SK-N-SH treated with all-trans-retinoic acid at 6 μM for 48 hours (cell line): ENCODE measurements around the gene CACNA1C.

Experiments used
- ATAC-seq: fragments of 200-7000 bp; cut with Tn5 transposase; 3 replicates; pipeline ENCODE4 v1.9.1; 2020; ENCODE audit warnings: mild to moderate bottlenecking, moderate library complexity
- ARNTL ChIP-seq: fragments of 450-650 bp; formaldehyde crosslinking; IDR thresholded peaks from 2 replicates; pipeline ENCODE4 v1.5.0; 2020; ENCODE audit warnings: low read depth, mild to moderate bottlenecking, moderate library complexity, borderline replicate concordance
- ESRRG ChIP-seq: fragments of 250-450 bp; sonication (Bioruptor Pico); IDR thresholded peaks from 2 replicates; pipeline ENCODE4 v1.6.1; 2021; ENCODE audit warnings: mild to moderate bottlenecking
- GLIS3 ChIP-seq: fragments of 250-450 bp; sonication (Bioruptor Pico); IDR thresholded peaks from 2 replicates; pipeline ENCODE4 v1.5.0; 2020; ENCODE audit warnings: mild to moderate bottlenecking, moderate library complexity
- ISL1 ChIP-seq: fragments of 250-450 bp; sonication (Bioruptor Pico); IDR thresholded peaks from 2 replicates; pipeline ENCODE4 v2.1.2; 2022; ENCODE audit warnings: mild to moderate bottlenecking, moderate library complexity
- OSR1 ChIP-seq: fragments of 250-450 bp; sonication (Bioruptor Pico); IDR thresholded peaks from 2 replicates; pipeline ENCODE4 v1.8.0; 2022; ENCODE audit warnings: moderate library complexity, mild to moderate bottlenecking, inconsistent platforms
- RARB ChIP-seq: fragments of 250-450 bp; sonication (Bioruptor Pico); IDR thresholded peaks from 2 replicates; pipeline ENCODE4 v1.8.0; 2021; ENCODE audit warnings: mild to moderate bottlenecking, moderate library complexity
- SNAI2 ChIP-seq: fragments of 250-450 bp; sonication (Bioruptor Pico); IDR thresholded peaks from 2 replicates; pipeline ENCODE4 v1.5.0; 2020; ENCODE audit warnings: mild to moderate bottlenecking, moderate library complexity
- TCF4 ChIP-seq: fragments of 250-450 bp; sonication (Bioruptor Pico); IDR thresholded peaks from 2 replicates; pipeline ENCODE4 v1.8.0; 2021; ENCODE audit warnings: mild to moderate bottlenecking, moderate library complexity, borderline replicate concordance
- TOX ChIP-seq: fragments of 250-450 bp; sonication (Bioruptor Pico); IDR thresholded peaks from 2 replicates; pipeline ENCODE4 v1.8.0; 2021; ENCODE audit warnings: mild to moderate bottlenecking, moderate library complexity, borderline replicate concordance
- ZC3H10 ChIP-seq: fragments of 250-450 bp; sonication (Bioruptor Pico); IDR thresholded peaks from 2 replicates; pipeline ENCODE4 v1.5.1; 2021; ENCODE audit warnings: mild to moderate bottlenecking, moderate library complexity
- ZFP3 ChIP-seq: fragments of 250-450 bp; sonication (Bioruptor Pico); IDR thresholded peaks from 2 replicates; pipeline ENCODE4 v1.5.0; 2020; ENCODE audit warnings: mild to moderate bottlenecking, moderate library complexity
- ZFP30 ChIP-seq: fragments of 450-650 bp; formaldehyde crosslinking; IDR thresholded peaks from 2 replicates; pipeline ENCODE4 v1.5.0; 2022; ENCODE audit warnings: mild to moderate bottlenecking, moderate library complexity
- ZNF565 ChIP-seq: fragments of 450-650 bp; formaldehyde crosslinking; conservative IDR thresholded peaks from 2 replicates; pipeline ENCODE4 v1.5.0; 2020; ENCODE audit warnings: low read depth, mild to moderate bottlenecking, moderate library complexity
- ZNF70 ChIP-seq: fragments of 450-650 bp; formaldehyde crosslinking; IDR thresholded peaks from 2 replicates; pipeline ENCODE4 v1.5.0; 2020; ENCODE audit warnings: mild to moderate bottlenecking, moderate library complexity
- ZNF8 ChIP-seq: fragments of 450-650 bp; formaldehyde crosslinking; IDR thresholded peaks from 2 replicates; pipeline ENCODE4 v1.5.0; 2020; ENCODE audit warnings: mild to moderate bottlenecking, moderate library complexity
- TF ChIP-seq, protein P1 (sequence below): fragments of 250-450 bp; sonication (Bioruptor Pico); IDR thresholded peaks from 2 replicates; pipeline ENCODE4 v1.5.1; 2020; ENCODE audit warnings: low read depth, mild to moderate bottlenecking, moderate library complexity
- TF ChIP-seq, protein P2 (sequence below): fragments of 250-450 bp; sonication (Bioruptor Pico); IDR thresholded peaks from 2 replicates; pipeline ENCODE4 v1.5.0; 2020; ENCODE audit warnings: mild to moderate bottlenecking, moderate library complexity
- TF ChIP-seq, protein P3 (sequence below): fragments of 250-450 bp; sonication (Bioruptor Pico); IDR thresholded peaks from 2 replicates; pipeline ENCODE4 v1.8.0; 2020; ENCODE audit warnings: mild to moderate bottlenecking, moderate library complexity, borderline replicate concordance
- TF ChIP-seq, protein P4 (sequence below): fragments of 250-450 bp; sonication (Bioruptor Pico); IDR thresholded peaks from 2 replicates; pipeline ENCODE4 v1.5.1; 2021; ENCODE audit warnings: mild to moderate bottlenecking, moderate library complexity
- TF ChIP-seq, protein P5 (sequence below): fragments of 250-450 bp; sonication (Bioruptor Pico); IDR thresholded peaks from 2 replicates; pipeline ENCODE4 v1.8.0; 2021; ENCODE audit warnings: low read depth, mild to moderate bottlenecking, moderate library complexity, borderline replicate concordance

Gene CACNA1C

DNA sequence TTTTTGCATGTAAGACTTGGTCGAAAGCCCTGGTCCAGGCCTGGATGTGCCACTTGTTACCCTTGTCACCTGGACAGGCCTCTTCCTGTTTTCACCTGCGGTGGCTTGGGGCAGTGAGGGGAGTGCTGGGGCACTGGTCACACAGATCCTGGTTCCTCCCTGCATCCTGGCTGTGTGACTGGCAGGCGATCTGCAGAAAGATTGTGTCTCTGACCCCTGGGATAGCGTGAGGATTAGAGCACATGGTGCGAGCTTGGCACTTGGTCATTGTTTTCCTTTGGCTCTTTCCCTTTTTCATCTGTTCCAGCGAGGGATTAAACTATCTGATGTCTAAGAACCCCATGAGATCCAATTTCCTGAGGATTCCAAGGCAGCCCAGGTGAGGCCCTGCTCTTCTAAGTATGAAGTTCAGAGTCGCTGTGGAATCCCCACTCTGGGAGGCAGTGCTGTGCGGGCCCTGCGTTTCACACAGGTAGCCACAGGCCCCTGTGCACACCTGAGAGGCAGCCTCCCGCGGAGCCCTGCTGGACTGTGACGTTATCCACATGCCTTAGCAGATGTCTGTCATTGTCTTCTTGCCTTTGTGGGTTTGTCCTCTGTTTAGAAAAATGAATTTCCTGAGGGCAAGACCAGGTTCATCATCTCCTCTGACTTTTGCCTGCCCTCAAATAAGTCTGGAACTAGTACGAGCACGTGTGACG is 288.4 kb downstream of the CACNA1C start:
- TF ChIP-seq, protein P1, sequence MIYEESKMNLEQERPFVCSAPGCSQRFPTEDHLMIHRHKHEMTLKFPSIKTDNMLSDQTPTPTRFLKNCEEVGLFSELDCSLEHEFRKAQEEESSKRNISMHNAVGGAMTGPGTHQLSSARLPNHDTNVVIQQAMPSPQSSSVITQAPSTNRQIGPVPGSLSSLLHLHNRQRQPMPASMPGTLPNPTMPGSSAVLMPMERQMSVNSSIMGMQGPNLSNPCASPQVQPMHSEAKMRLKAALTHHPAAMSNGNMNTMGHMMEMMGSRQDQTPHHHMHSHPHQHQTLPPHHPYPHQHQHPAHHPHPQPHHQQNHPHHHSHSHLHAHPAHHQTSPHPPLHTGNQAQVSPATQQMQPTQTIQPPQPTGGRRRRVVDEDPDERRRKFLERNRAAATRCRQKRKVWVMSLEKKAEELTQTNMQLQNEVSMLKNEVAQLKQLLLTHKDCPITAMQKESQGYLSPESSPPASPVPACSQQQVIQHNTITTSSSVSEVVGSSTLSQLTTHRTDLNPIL (CRISPR knock-in tag) = no peak
- ATAC-seq = no peak

DNA sequence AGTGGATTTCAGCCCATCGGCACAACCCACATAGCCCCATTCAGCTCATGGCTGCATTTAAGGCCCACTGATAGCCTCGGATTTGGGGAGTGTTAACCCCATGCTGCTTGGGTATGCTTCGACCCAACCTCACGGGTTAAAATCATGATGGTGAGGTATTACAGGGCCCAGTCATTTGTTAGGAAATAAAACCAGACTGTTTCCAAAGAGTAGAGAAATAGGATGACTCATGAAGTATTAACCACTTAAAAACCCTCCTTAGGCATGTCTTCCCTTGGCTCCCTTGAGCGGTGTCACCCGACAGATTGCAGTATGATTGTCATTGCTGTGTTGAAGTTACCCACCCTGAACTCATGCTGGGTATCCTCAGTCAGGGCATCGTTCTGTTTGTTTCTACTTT is 289.1 kb downstream of the CACNA1C start:
- peak; percentile 80 for ATAC-seq
- TF ChIP-seq ZNF565 (CRISPR knock-in tag) (no peak), ISL1 (CRISPR knock-in tag) (no peak), TOX (CRISPR knock-in tag) (no peak), ZFP3 (no peak), RARB (CRISPR knock-in tag) (no peak), OSR1 (CRISPR knock-in tag) (no peak), ESRRG (CRISPR knock-in tag) (no peak), GLIS3 (CRISPR knock-in tag) (no peak), ARNTL (no peak)
- TF ChIP-seq, protein P2, sequence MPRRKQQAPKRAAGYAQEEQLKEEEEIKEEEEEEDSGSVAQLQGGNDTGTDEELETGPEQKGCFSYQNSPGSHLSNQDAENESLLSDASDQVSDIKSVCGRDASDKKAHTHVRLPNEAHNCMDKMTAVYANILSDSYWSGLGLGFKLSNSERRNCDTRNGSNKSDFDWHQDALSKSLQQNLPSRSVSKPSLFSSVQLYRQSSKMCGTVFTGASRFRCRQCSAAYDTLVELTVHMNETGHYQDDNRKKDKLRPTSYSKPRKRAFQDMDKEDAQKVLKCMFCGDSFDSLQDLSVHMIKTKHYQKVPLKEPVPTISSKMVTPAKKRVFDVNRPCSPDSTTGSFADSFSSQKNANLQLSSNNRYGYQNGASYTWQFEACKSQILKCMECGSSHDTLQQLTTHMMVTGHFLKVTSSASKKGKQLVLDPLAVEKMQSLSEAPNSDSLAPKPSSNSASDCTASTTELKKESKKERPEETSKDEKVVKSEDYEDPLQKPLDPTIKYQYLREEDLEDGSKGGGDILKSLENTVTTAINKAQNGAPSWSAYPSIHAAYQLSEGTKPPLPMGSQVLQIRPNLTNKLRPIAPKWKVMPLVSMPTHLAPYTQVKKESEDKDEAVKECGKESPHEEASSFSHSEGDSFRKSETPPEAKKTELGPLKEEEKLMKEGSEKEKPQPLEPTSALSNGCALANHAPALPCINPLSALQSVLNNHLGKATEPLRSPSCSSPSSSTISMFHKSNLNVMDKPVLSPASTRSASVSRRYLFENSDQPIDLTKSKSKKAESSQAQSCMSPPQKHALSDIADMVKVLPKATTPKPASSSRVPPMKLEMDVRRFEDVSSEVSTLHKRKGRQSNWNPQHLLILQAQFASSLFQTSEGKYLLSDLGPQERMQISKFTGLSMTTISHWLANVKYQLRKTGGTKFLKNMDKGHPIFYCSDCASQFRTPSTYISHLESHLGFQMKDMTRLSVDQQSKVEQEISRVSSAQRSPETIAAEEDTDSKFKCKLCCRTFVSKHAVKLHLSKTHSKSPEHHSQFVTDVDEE (CRISPR knock-in tag) = no peak
- TF ChIP-seq, protein P3, sequence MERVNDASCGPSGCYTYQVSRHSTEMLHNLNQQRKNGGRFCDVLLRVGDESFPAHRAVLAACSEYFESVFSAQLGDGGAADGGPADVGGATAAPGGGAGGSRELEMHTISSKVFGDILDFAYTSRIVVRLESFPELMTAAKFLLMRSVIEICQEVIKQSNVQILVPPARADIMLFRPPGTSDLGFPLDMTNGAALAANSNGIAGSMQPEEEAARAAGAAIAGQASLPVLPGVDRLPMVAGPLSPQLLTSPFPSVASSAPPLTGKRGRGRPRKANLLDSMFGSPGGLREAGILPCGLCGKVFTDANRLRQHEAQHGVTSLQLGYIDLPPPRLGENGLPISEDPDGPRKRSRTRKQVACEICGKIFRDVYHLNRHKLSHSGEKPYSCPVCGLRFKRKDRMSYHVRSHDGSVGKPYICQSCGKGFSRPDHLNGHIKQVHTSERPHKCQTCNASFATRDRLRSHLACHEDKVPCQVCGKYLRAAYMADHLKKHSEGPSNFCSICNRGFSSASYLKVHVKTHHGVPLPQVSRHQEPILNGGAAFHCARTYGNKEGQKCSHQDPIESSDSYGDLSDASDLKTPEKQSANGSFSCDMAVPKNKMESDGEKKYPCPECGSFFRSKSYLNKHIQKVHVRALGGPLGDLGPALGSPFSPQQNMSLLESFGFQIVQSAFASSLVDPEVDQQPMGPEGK (CRISPR knock-in tag) = no peak
- TF ChIP-seq, protein P4, sequence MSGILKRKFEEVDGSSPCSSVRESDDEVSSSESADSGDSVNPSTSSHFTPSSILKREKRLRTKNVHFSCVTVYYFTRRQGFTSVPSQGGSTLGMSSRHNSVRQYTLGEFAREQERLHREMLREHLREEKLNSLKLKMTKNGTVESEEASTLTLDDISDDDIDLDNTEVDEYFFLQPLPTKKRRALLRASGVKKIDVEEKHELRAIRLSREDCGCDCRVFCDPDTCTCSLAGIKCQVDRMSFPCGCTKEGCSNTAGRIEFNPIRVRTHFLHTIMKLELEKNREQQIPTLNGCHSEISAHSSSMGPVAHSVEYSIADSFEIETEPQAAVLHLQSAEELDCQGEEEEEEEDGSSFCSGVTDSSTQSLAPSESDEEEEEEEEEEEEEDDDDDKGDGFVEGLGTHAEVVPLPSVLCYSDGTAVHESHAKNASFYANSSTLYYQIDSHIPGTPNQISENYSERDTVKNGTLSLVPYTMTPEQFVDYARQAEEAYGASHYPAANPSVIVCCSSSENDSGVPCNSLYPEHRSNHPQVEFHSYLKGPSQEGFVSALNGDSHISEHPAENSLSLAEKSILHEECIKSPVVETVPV (CRISPR knock-in tag) = no peak

DNA sequence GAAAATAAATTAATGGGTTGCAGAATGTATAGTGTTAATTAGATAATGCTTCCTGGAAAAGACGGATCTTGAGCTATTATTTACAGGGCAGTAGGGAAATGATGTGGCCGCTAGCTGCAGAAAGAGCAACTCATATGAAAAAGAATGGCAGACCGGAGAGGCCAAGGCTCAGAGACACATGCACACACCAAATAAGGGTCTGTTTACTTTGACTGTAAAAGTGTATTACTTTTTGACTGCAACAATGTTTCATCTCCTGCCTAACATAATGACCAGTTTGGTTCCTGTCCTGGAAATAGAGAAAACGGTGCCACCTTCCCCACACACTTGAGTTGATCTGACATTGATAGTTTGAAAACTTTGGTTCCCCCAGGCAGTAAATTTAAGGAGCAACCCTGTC is 290.9 kb downstream of the CACNA1C start:
- TF ChIP-seq TCF4 (CRISPR knock-in tag) (no peak), ZNF70 (CRISPR knock-in tag) (no peak), ZNF8 (CRISPR knock-in tag) (no peak), ARNTL (no peak), ZC3H10 (no peak), GLIS3 (CRISPR knock-in tag) (no peak), ESRRG (CRISPR knock-in tag) (no peak), SNAI2 (no peak), ZFP30 (no peak), ZFP3 (no peak), ZNF565 (CRISPR knock-in tag) (no peak)
- TF ChIP-seq, protein P4 (CRISPR knock-in tag) = no peak
- TF ChIP-seq, protein P3 (CRISPR knock-in tag) = no peak
- TF ChIP-seq, protein P1 (CRISPR knock-in tag) = no peak
- TF ChIP-seq, protein P5, sequence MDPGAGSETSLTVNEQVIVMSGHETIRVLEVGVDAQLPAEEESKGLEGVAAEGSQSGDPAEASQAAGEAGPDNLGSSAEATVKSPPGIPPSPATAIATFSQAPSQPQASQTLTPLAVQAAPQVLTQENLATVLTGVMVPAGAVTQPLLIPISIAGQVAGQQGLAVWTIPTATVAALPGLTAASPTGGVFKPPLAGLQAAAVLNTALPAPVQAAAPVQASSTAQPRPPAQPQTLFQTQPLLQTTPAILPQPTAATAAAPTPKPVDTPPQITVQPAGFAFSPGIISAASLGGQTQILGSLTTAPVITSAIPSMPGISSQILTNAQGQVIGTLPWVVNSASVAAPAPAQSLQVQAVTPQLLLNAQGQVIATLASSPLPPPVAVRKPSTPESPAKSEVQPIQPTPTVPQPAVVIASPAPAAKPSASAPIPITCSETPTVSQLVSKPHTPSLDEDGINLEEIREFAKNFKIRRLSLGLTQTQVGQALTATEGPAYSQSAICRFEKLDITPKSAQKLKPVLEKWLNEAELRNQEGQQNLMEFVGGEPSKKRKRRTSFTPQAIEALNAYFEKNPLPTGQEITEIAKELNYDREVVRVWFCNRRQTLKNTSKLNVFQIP = no peak
- no peak for ATAC-seq
